Spinal cord (tissue), 10 donors: Measurements from ENCODE around the gene ANKRD7. TPM values are rescaled to one million over a fixed set of nuclear protein-coding genes. Genes with fewer than 3 reads are reported as not detected.
"Not testable (repeated sequence)": the region's sequence is repeated elsewhere in the genome, so short reads cannot be mapped to it uniquely, and the experiment has no call there.

Experiments
- DNase-seq, 6 donors: peaks; one replicate each; pipeline versions ENCODE4 v3.0.0 to v3.0.0-alpha.2; 2013 to 2015; ENCODE audit warnings: low spot score in 6 of 6, low read depth in 4 of 6
- H3K27ac ChIP-seq: one replicate; pipeline ENCODE4 v1.5.1; 2013; ENCODE audit warnings: low read depth, low read length, control low read depth
- H3K27me3 ChIP-seq: one replicate; pipeline ENCODE4 v1.6.1; 2013; ENCODE audit warnings: low read length; ENCODE audit not compliant: control insufficient read depth, insufficient read depth
- H3K36me3 ChIP-seq: one replicate; pipeline ENCODE4 v1.6.1; 2013; ENCODE audit warnings: low read length; ENCODE audit not compliant: control insufficient read depth, insufficient read depth
- H3K4me1 ChIP-seq: one replicate; pipeline ENCODE4 v1.6.1; 2013; ENCODE audit warnings: low read length; ENCODE audit not compliant: control insufficient read depth, insufficient read depth
- H3K4me3 ChIP-seq: one replicate; pipeline ENCODE4 v1.5.1; 2013; ENCODE audit warnings: low read depth, low read length, control low read depth
- H3K9me3 ChIP-seq: one replicate; pipeline ENCODE4 v1.6.1; 2013; ENCODE audit warnings: low read length; ENCODE audit not compliant: control insufficient read depth, insufficient read depth
- WGBS: methylation state at CpG from one replicate; pipeline ENCODE4 v1.1.5; 2013; ENCODE audit warnings: missing lambda C conversion rate; ENCODE audit not compliant: insufficient coverage; 5-methylcytosine and 5-hydroxymethylcytosine counted together
- polyA plus RNA-seq, 2 donors: library from polyadenylated mRNA; unstranded; fragments of 120-200 nt; gene quantifications; one replicate each; pipeline ENCODE4 v1.2.1, GENCODE V29; 2013; ENCODE audit not compliant: insufficient read length in 2 of 2
- total RNA-seq, 2 donors: library from RNA; depleted of rRNA in 1 of 2; stranded (reverse); fragments of 120-200 nt in 1 of 2; fragments of >200 nt in 1 of 2; gene quantifications; one replicate each; pipeline versions ENCODE4 v1.2.3 to v1.2.4, GENCODE V29; 2013 to 2014
- donor health status: healthy.

Gene ANKRD7
- total and polyA plus RNA-seq, 4 donors: 0.98 to 10.3 (median 2.5) TPM

- H3K36me3 ChIP-seq: no peaks in the 10 kb centered on the region
These were observed 1.9 kb upstream of the ANKRD7 start for GRCh38 chr7:118222591-118222990.

DNA sequence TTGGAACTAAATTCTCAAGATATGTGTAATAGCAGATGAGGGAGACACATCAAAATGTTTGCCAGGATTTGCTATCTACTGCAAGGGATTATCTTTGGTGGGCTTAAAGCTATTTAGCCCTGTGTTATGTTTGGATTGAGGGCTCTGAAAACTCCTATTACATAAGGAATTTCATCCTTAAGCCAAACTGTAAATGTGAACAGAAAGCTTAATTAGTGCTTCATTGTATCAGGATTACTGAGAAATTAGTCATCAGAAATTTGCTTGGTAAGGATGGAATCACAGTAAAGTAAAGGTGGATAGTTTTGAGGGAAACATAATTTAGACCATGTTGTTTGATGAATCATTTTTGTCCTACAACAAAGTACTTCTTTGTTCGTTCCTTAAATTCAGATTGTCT is 8.3 kb downstream of the ANKRD7 start:
- Histone ChIP-seq H3K36me3 (no peaks in the 10 kb centered on the region), H3K27ac (no peak overlapping the region), H3K27me3 (no peaks in the 10 kb centered on the region), H3K4me3 (no peak overlapping the region), H3K4me1 (no peaks in the 10 kb centered on the region), H3K9me3 (no peaks in the 10 kb centered on the region)
- WGBS: no CpG with 5 or more reads among the region's 1 CpG
- DNase-seq: no peak

More at GRCh38 chr7:118222591-118222990, 1.9 kb upstream of the ANKRD7 start:
- H3K27me3 ChIP-seq: no peaks in the 10 kb centered on the region
- H3K4me3 ChIP-seq: no peak overlapping the region
- no peaks in the 10 kb centered on the region for H3K4me1 ChIP-seq
- no peak for DNase-seq
- no peaks in the 10 kb centered on the region for H3K9me3 ChIP-seq
- H3K27ac ChIP-seq: no peak overlapping the region
- no CpG with 5 or more reads among the region's 1 CpG for WGBS

DNA sequence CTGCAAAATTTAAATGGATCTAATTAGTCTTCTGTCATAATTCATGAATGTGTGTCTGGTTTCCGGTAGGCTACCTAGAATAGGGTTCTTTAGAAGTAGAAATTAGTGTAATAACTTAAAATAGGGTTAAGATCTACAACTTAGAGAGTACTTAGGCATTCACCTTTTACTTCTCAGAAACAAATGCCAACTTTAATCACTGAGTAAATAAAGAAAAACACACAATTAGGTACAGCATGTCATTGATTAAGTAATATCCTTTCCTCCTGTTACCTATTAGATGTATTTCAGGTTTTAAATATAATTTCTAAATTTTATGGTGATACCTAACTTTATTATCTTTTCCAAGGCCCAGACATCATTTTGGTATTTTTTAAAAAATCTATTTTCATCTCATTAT is 9.3 kb downstream of the ANKRD7 start:
- no peaks in the 10 kb centered on the region for H3K27me3 ChIP-seq
- no peaks in the 10 kb centered on the region for H3K4me1 ChIP-seq
- no CpG with 5 or more reads among the region's 1 CpG for WGBS
- H3K36me3 ChIP-seq: no peaks in the 10 kb centered on the region
- H3K4me3 ChIP-seq: no peak overlapping the region
- no peak overlapping the region for H3K27ac ChIP-seq
- no peak for DNase-seq
- H3K9me3 ChIP-seq: no peaks in the 10 kb centered on the region

- no peaks in the 10 kb centered on the region for H3K36me3 ChIP-seq
- DNase-seq: no peak
- H3K27me3 ChIP-seq: no peaks in the 10 kb centered on the region
- no peaks in the 10 kb centered on the region for H3K9me3 ChIP-seq
- H3K27ac ChIP-seq: no peak overlapping the region
- WGBS: 83% methylated on average over 2 of the region's 3 CpGs
- no peak overlapping the region for H3K4me3 ChIP-seq
- H3K4me1 ChIP-seq: no peaks in the 10 kb centered on the region
These were observed 14.5 kb downstream of the ANKRD7 start for GRCh38 chr7:118239014-118239413.

DNA sequence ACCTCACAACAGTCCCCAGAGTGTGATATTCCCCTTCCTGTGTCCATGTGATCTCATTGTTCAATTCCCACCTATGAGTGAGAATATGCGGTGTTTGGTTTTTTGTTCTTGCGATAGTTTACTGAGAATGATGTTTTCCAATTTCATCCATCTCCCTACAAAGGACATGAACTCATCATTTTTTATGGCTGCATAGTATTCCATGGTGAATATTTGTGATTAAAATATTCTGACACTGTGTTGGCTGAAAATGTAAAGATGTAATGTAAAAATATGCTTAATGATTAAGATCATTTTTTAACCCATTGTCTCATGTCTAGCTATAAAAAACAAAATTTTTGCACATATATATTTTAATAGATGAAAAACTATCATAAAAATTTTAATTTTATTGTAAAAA is 15.8 kb downstream of the ANKRD7 start:
- no CpG with 5 or more reads among the region's 2 CpGs for WGBS
- not testable (repeated sequence) for DNase-seq, H3K36me3 ChIP-seq, H3K9me3 ChIP-seq, H3K27me3 ChIP-seq, H3K4me1 ChIP-seq, H3K27ac ChIP-seq, H3K4me3 ChIP-seq

DNA sequence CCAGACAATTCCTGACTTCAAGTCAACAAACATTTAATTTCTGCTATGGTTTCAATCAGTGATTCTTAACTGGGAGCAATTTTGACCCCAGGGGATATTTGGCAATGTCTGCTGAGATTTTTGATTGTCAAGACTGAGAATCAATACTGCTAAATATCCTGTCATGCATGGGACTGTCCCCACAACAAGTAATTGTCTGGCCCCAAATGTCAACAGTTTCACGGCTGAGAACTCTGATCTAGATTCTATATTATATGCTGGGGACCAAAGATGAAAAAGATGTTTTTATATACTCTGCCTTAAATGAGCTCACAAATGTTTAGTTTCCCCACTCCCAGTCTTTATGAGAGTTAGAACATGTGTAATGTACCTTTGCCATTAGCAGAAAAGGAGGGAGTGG is 19.2 kb downstream of the ANKRD7 start:
- no CpG with 5 or more reads among the region's 1 CpG for WGBS
- DNase-seq: no peak
- no peak overlapping the region for H3K27ac ChIP-seq
- H3K36me3 ChIP-seq: no peaks in the 10 kb centered on the region
- H3K4me3 ChIP-seq: no peak overlapping the region
- no peaks in the 10 kb centered on the region for H3K27me3 ChIP-seq
- no peaks in the 10 kb centered on the region for H3K9me3 ChIP-seq
- H3K4me1 ChIP-seq: no peaks in the 10 kb centered on the region

DNA sequence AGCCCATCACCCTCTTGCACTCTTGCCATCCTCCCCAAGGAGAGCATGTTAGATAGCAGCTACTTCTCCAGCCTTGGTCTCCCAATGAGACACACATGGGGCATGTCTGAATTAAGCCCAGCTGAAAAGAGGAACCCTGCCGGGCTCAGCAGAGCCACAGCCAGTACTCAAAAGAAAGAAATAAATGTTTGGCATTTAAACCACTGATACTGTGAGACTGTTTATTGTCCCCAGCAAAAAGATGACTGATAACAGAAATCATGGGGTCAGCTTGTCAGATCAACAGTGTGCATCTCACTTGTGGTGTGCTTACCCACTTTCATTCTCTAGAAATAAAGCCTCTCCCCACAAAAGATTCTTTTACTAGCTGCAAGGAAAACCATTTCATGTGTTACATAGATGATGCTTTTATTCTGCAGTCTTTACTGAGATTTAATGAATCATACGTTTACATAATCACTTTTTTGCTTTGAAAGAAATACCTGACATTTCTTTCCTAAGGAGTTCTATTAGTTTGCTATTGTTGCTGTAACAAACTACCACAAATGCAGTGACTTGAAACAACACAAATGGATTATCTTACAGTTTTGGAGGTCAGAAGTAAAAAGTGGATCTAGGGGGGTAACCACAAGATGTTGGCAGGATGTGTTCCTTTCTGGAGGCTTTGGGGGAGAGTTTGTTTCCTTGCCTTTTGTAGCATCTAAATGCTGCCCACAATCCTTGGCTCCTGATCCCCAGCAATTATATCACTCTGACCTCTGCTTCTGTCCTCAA is 20.9 kb downstream of the ANKRD7 start:
- H3K27ac ChIP-seq: no peak overlapping the region
- H3K9me3 ChIP-seq: no peaks in the 10 kb centered on the region
- H3K4me1 ChIP-seq: no peaks in the 10 kb centered on the region
- no peak overlapping the region for H3K4me3 ChIP-seq
- H3K36me3 ChIP-seq: no peaks in the 10 kb centered on the region
- H3K27me3 ChIP-seq: no peaks in the 10 kb centered on the region
- WGBS: no CpG with 5 or more reads among the region's 2 CpGs
- DNase-seq: no peak

DNA sequence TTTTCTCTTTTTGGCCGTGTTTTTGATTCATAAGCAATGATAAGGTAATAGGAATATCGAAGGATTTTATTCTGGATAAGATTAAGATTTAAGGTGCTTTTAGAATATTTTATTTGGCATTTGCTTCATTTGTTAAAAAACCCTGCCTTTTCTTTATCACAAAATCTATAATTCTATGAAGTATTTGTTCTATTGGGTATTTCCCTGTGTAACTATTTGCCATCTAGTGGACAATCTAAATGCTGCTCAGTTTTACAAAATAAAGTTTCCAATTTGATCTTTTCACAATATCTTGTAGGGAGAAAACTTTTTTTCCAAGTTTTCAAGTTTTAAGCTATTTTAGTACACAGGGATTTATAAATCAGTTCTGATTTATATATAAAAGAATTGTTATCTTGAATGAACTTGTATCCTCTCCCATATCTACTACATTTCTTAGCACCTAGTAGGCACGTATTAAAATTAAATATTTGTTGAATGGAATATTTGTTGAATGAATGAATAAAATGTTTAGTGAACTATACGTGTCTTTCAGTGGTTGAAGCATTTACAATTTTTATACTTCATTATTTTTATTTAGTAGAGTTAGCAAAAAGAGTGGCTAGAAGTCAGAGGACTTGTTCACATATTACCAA is 26.5 kb downstream of the ANKRD7 start:
- Histone ChIP-seq H3K4me3 (no peak overlapping the region), H3K36me3 (no peaks in the 10 kb centered on the region), H3K27ac (no peak overlapping the region), H3K27me3 (no peaks in the 10 kb centered on the region), H3K9me3 (no peaks in the 10 kb centered on the region), H3K4me1 (no peaks in the 10 kb centered on the region)
- no CpG with 5 or more reads among the region's 4 CpGs for whole genome bisulfite sequencing
- peak in 1 of 6 donors; percentile 26 for DNase-seq

- no peak for DNase-seq
- H3K27ac ChIP-seq: no peak overlapping the region
- H3K4me3 ChIP-seq: no peak overlapping the region
- WGBS: 100% methylated on average over 1 of the region's 1 CpG
- H3K4me1 ChIP-seq: no peaks in the 10 kb centered on the region
- no peaks in the 10 kb centered on the region for H3K36me3 ChIP-seq
- H3K9me3 ChIP-seq: no peaks in the 10 kb centered on the region
- no peaks in the 10 kb centered on the region for H3K27me3 ChIP-seq
These were observed 27.6 kb downstream of the ANKRD7 start for GRCh38 chr7:118252087-118252486.

- no peaks in the 10 kb centered on the region for H3K27me3 ChIP-seq
- WGBS: no CpG with 5 or more reads among the region's 2 CpGs
- H3K36me3 ChIP-seq: no peaks in the 10 kb centered on the region
- peak in 2 of 6 donors; percentile 4 to 47 for DNase-seq
- no peak overlapping the region for H3K27ac ChIP-seq
- H3K4me1 ChIP-seq: no peaks in the 10 kb centered on the region
- no peaks in the 10 kb centered on the region for H3K9me3 ChIP-seq
- H3K4me3 ChIP-seq: no peak overlapping the region
These were observed 34.6 kb downstream of the ANKRD7 start for GRCh38 chr7:118259115-118259514.
